Epithelial cell of proximal tubule (primary cell): ENCODE measurements around the gene NBL1. TPM values are rescaled to one million over a fixed set of nuclear protein-coding genes. Genes with fewer than 3 reads are reported as not detected.
"Not testable (repeated sequence)": the region's sequence is repeated elsewhere in the genome, so short reads cannot be mapped to it uniquely, and the experiment has no call there.

ENCODE experiments used
- DNase-seq: peaks from one replicate; pipeline ENCODE4 v3.0.0-alpha.2; 2011; ENCODE audit warnings: low read depth
- H3K4me3 ChIP-seq: 2 replicates; pipeline ENCODE4 v1.5.1; 2011; ENCODE audit warnings: low read depth, mild to moderate bottlenecking, low read length
- total RNA-seq: library from RNA; depleted of rRNA; stranded (reverse); fragments of >200 nt; gene quantifications from 2 replicates; pipeline ENCODE4 v1.2.3, GENCODE V29; 2015
- TF ChIP-seq, protein P1 (sequence below): conservative IDR thresholded peaks from 2 replicates; pipeline ENCODE4 v1.5.1; 2012; ENCODE audit warnings: low read depth, mild to moderate bottlenecking, low read length

Gene NBL1
- total RNA-seq, 1 donor from 2014 or later, result 64.6 TPM

GRCh38 chr1:19621274-19621950 lies 22.7 kb upstream of the NBL1 start:
- TF ChIP-seq, protein P1, sequence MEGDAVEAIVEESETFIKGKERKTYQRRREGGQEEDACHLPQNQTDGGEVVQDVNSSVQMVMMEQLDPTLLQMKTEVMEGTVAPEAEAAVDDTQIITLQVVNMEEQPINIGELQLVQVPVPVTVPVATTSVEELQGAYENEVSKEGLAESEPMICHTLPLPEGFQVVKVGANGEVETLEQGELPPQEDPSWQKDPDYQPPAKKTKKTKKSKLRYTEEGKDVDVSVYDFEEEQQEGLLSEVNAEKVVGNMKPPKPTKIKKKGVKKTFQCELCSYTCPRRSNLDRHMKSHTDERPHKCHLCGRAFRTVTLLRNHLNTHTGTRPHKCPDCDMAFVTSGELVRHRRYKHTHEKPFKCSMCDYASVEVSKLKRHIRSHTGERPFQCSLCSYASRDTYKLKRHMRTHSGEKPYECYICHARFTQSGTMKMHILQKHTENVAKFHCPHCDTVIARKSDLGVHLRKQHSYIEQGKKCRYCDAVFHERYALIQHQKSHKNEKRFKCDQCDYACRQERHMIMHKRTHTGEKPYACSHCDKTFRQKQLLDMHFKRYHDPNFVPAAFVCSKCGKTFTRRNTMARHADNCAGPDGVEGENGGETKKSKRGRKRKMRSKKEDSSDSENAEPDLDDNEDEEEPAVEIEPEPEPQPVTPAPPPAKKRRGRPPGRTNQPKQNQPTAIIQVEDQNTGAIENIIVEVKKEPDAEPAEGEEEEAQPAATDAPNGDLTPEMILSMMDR, result no peak
- no peak for DNase-seq
- H3K4me3 ChIP-seq, result no peak overlapping the region

DNA sequence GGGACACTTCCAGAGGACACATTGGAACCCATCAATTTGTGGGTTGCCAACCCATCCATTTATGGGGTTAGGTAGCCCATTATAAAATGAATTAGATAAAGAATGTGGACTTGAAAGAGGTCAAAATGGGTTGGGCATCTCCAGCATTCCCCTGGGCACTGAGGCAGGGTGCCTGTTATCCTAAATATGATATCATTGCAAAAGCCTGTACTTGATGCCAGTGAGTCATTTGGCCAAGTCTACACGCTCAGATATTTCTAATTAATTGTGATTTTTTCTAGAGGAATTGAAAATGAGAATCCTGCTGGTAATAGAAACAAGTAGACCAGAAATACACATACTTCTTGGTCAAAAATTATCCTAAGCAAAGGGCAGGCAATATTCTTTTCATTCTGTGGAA lies 21.9 kb upstream of the NBL1 start:
- no peak overlapping the region for H3K4me3 ChIP-seq
- DNase-seq, result peak; percentile 77
- TF ChIP-seq, protein P1, result no peak

- no peak overlapping the region for H3K4me3 ChIP-seq
- DNase-seq, result peak; percentile 67
- TF ChIP-seq, protein P1, result no peak
Observed at GRCh38 chr1:19623523-19623922, 20.6 kb upstream of the NBL1 start.

GRCh38 chr1:19625291-19625937 lies 18.7 kb upstream of the NBL1 start:
- TF ChIP-seq, protein P1, result no peak
- H3K4me3 ChIP-seq, result no peak overlapping the region
- DNase-seq, result no peak

GRCh38 chr1:19628879-19629278 lies 15.2 kb upstream of the NBL1 start:
- TF ChIP-seq, protein P1, result no peak
- DNase-seq, result no peak
- H3K4me3 ChIP-seq, result no peak overlapping the region

GRCh38 chr1:19629357-19629756 lies 14.8 kb upstream of the NBL1 start:
- no peak for DNase-seq
- H3K4me3 ChIP-seq, result no peak overlapping the region
- TF ChIP-seq, protein P1, result no peak

DNA sequence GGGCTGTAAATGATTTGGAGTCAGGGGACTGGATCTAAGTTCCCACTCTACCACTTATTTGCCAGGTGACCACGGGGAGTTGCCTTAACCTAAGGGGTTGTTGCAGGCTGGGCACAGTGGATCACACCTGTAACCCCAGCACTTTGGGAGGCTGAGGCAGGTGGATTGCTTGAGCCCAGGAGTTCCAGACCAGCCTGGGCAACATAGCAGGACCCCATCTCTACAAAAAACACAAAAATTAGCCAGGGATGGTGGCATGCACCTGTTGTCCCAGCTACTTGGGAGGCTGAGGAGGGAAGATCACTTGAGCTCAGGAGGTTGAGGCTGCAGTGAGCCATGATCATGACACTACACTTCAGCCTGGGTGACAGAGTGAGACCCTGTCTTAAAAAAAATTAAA lies 13.9 kb upstream of the NBL1 start:
- DNase-seq, H3K4me3 ChIP-seq: not testable (repeated sequence)
